ENCODE data around the gene C9orf50.
A peak's percentile ranks its signal among the peaks of the same experiment; 100 is the strongest.

The C9orf50 gene

GRCh38 chr9:129630967-129631673, 10.2 kb upstream of the C9orf50 start:
- no peak for DNase-seq

DNA sequence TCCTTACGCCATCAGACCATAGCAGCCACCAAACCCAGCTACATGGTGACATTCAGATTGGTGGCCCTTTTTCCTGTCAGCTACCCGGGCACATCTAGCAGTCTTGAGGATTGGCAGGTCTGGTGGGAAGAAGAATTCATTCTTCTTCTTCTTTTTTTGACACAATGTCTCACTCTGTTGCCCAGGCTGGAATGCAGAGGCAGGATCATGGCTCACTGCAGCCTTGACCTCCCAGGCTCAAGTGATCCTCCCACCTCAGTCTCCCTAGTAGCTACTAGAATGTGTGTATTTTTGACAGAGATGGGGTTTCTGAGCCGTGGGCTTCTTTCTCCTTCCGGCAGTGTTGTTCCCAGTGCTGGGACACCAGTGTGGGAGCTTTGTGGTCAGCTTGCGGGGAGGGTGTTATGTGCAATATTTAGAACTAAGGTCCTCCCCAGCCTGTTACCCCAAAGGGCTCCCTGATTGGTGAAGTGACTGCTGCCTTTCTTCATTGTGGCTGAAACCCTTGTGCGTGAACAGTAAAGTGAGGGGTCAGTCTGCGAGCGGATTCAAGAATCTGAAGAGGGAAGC, 8.4 kb upstream of the C9orf50 start:
- DNase-seq = no peak

- no peak for DNase-seq
Measured at GRCh38 chr9:129628709-129629108, 7.8 kb upstream of the C9orf50 start.

GRCh38 chr9:129627556-129628440, 6.9 kb upstream of the C9orf50 start:
- no peak for DNase-seq

GRCh38 chr9:129626625-129627284, 5.9 kb upstream of the C9orf50 start:
- no peak for DNase-seq

DNA sequence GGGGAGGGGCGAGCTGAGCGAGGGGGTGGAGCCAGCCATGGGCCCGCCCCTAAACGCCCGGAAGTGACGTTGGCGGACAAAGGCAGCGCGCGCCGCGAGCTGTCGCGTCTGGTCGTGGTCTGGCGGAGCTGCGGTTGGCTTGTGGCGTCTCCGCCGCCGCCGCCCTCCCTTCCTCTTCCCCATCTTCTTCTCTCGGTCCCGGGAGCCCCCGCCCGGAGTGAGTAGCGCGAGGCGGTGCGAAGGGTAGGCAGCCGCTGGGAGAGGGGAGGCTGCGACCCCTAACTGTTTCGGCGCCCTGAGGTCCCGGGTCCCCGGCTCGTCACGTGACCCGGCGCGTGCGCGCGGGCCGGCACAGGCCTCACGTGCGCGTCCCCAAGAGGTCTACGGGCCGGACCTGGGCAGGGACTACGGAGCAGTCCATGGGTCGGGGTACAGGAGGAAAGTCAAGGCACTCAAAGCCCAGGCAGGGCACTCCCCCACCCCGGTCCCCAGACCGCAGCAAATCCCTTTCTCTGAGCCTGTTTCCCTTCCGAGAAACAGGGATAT, 5.3 kb upstream of the C9orf50 start, which contains the start of gene NTMT1:
TSS of gene NTMT1 (plus strand) at position 85 of the 546 bp plus-strand sequence. CDS start 6,541 bp downstream, outside the sequence.
- peak; percentile 85 for DNase-seq

DNA sequence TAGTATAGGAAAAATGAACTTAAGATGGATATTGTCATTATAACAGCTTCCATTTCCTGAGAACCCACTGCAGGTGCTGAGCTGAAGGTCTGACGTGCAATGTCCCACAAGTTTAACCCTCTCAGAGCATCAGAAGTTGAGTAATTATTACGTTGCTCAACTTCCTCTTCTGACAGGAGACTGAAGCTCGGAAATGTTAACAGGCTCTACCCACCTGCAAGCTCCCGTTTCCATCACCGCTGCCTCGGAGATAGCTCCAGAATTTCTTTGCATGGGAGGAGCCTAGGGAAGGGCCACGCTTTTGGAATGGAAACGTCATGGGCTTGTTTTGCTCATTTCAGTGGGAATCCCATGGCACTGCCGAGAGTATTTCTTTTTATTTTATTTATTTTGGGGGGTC, 4.0 kb upstream of the C9orf50 start:
- no peak for DNase-seq

GRCh38 chr9:129624168-129624759, 3.4 kb upstream of the C9orf50 start:
- peak; percentile 71 for DNase-seq

DNA sequence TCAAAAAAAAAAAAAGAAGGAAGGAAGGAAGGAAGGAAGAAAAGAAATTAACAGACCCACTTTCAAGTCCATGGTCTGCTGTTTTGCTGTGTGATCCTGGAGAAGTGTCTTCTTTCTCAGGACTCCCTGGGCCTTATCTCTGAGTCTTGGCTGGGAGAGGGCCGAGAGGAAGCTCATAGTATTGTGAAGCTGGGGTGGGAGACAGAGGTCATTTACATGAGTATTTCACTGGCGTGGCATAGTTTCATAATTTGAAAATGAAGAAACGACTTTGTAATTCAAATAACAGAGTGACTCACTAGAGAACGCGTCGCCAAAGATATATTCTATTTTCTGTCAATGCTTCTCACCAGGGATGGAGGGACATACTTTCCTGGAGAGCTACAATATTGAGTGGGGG, 2.4 kb upstream of the C9orf50 start:
- no peak for DNase-seq

- peak; percentile 60 for DNase-seq
Measured at GRCh38 chr9:129619787-129620668, 873 bp downstream of the C9orf50 start.

GRCh38 chr9:129617167-129617566, 3.7 kb downstream of the C9orf50 start:
- DNase-seq = peak; percentile 21

GRCh38 chr9:129615407-129616285, 5.3 kb downstream of the C9orf50 start:
- DNase-seq = no peak

DNA sequence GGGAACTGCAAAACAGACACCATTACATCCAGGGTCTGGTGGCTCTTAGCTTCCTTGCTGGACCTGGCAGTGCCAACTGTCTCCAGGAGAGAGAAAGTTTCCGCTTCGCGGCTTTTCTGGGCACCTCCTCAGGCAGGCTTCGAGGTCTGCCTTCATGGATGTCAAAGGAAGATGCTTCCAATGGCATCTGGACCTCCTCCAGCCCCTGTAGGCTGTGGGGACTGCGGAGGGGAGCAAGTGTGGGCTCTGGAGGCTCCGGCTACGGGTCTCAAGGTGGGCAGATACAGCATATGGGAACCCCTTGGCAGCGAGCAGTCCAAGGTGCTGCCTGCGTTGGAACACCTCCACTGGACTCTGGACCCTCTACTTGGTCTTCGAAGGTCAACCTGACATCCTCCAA, 6.0 kb downstream of the C9orf50 start:
- no peak for DNase-seq

- DNase-seq = no peak
Measured at GRCh38 chr9:129613520-129614175, 7.3 kb downstream of the C9orf50 start.

DNA sequence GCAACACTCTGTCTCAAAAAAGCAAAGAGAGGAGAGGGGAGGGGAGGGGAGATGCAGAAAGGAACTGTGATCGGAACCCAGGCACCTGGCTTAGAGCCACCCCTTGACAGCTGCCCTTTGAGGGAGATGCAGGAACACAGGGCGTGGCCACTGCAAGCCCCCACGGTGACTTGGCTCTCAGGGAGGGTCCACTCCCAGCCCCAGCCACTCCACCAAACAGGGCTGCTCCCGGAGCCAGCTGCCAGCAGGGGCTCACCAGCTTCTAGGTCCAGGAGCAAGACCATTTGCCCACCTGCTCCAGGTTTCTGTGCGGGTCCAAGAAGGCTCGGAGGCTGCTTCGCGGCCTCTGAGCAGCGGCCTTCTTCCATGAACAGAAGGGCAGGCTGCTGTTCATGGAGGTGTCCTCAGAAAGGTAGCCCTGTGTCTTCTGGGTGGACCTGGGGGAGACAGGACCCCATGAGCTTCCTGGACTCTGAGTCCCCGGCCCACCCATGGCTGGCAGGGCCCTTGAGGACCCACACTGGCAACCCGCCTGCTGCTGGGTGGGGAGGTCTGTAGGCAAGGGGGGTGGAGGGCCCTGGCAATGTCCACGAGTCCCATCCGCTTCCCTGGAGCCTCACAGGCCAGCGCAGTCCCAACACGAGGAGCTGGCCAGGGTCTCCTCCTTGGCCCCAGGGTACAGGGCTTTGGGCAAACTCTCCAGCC, 7.9 kb downstream of the C9orf50 start:
- no peak for DNase-seq

DNA sequence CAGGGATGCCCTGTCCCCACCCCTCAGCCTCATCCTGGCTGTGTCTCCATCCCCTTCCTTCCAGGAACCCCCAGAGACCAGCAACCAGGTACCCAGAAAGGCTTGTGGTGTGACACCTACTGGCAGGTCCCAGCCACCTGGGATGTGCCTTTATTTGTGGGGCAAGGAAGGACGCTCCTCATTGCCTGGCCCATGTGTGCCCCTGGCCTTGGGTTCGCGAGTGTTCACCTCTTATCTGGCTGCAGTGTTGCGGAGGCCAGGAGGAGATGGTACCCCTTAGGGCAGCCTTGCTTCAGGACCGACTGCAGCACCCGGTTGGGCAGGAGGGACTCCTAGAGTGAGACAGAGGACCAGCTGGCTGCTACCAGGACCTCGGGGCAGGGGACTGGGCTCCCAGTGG, 8.8 kb downstream of the C9orf50 start:
- DNase-seq = no peak

GRCh38 chr9:129611307-129611800, 9.5 kb downstream of the C9orf50 start:
- DNase-seq = no peak

DNA sequence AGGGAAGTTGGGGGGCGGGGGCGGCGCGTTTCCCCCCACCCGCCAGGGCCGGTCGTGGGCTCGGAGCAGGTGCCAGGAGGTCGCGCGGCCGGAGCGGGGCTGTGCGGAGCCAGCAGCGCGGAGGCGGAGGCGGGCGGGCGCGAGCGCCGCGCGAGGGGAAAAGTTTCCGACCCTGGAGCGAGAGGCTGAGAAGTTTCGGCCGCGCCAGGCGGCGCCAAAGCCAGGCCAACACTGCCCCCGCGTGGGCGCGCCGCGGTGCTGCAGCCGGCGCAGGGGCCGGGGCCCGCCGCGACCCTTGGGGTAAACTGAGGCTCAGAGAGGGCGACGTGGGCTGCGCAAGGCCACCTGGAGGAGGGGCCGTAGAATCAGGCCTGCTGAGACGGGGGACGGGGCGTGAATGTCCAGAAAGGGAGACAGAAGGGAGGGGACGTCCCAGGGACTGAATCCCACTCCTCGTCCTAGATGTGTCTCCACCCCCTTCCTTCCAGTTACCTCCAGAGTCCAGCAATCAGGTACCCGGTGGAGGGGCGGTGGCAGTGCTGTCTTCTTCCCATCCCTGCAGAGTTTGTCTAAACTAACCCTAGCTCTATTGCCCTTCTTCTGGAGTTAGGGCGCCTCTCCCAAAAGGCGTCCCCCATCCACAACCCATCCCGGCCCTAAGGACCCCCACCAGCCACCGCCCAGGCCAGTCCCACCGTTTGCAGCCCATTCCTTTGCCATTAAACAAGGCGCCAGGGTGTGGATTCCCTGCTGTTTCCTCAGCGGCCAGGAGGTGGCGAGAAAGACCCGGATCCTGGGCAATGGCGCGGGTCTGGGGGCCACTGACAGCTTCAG, 10.2 kb downstream of the C9orf50 start:
- peak; percentile 67 for DNase-seq

Data from NCI-H2171 treated with DMSO at 0.1 percent for 48 hours (cell line).